ENCODE results near the gene RALB.
"Not testable (repeated sequence)": the region's sequence is repeated elsewhere in the genome, so short reads cannot be mapped to it uniquely, and the experiment has no call there.

RALB gene

DNA sequence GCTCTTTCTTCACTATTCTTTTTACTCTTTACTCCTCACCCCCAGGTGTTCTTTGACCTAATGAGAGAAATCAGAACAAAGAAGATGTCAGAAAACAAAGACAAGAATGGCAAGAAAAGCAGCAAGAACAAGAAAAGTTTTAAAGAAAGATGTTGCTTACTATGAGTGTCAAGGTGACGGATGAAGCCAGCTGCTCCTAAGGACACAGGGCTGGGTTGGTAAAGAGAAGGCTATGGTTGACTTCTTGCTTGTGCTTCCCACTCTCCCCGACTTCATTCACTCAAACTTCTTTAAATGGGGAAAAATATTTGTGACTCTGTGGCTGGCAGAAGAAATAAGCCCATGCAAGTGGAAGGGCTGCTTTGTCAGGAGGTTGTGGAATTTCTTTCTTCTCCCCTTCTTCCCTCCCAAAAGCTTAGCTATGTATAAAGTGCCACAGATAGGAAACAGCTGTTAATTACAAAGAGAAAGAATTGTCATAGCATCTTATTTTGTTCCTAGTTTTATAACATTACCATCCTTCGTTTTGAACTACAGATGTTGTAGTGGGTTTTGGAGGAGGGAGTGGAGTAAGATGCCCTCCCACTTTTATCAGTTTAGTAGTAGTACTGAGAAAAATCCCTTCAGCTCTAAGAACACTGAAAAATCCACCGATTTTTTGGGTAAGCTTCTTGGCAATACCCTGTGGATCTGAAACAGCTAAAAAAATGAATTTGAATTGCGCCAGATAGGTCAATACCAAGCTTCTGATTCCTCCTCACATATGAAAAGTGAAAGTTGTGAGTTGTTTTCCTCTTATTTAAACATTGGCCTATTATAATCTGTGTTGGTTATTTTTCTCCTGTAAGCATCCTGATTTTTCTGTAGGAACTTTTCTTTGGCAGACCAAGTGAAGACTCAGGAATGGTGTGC is 40.7 kb downstream of the RALB start:
- DNase-seq (ENCODE audit: low read depth), result no peak

DNA sequence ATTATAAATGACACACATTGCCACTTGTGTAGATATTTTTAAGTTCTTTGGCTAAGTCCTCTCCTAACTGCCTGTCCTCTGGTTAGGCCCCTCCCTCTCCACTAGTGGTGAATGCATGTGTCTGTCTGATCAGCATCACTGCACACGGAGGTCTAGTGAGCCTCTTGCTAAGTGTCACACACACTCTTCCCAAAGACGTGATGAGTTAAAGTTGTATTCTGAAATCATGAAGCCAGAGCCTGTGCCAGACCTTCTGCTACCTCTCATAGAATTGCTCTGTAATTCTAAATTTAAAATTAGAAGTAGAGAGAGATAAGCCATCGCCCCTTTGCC is 41.3 kb downstream of the RALB start:
- no peak for DNase-seq (ENCODE audit: low read depth)

DNA sequence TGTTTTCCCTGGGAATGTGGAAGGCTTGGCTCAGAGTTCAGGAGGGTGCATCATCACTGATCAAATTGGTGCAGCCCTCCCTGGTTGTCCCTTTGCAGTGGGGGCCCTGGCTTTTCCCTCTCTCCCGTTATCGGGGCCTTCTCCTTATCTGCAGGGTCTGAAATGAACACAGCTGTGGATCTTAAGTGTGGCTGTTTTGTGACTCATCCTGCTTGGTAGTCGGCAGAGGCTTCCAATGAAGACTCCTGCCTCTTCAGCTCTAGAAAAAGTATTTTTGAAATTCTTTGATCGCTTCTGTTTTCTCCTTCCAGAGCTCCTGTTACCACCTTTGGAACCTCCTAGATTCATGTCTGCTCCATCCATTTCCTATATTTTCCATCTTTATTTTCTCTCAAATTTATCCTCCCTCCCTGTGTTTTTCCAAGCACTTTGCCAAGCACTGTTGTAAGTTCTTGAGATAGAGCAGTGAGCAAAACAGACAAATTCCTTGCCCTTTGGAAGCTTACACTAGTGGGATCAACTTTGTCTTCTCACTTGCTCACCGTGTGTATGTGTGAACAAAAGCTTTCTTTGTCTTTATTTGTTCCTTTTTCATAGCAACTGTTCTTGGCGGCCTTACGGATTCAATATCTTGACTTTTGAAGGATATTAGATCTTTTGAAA is 45.7 kb downstream of the RALB start:
- peak; percentile 55 for DNase-seq (ENCODE audit: low read depth)

DNA sequence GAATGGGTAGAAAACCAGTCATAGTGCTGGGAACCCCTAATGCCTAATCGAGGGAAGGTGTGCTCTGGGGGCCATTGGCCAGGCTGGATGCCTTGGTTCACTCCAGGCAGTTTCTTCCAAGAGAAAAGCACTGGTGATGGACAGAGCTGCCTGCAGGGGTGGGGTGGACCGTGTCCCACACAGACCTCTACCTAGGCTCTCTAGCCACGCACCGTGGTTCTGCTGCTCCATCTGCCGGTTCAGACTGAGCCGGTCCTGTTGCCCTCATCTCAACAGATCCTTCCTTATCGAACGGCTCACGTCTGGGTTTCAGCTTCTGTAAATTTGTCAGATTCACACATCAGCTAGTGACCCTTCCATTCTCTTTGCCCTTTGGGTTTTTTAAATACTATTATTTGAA is 46.4 kb downstream of the RALB start:
- no peak for DNase-seq (ENCODE audit: low read depth)

DNA sequence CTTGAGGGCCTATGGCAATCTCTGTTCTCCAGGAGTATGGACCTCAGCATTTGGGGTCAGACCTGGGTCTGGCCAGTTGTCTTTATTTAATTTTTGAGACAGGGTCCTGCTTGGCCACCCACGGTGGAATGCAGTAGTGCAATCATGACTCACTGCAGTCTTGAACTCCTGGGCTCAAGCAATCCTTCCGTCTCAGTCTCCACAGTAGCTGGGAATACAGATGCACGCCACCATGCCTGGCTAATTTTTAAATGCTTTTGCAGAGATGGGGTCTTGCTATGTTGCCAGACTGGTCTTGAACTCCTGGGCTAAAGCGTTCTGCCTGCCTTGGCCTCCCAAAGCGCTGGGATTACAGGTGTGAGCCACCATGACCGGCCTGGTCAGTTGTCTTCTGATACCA is 46.9 kb downstream of the RALB start:
- DNase-seq (ENCODE audit: low read depth), result no peak

DNA sequence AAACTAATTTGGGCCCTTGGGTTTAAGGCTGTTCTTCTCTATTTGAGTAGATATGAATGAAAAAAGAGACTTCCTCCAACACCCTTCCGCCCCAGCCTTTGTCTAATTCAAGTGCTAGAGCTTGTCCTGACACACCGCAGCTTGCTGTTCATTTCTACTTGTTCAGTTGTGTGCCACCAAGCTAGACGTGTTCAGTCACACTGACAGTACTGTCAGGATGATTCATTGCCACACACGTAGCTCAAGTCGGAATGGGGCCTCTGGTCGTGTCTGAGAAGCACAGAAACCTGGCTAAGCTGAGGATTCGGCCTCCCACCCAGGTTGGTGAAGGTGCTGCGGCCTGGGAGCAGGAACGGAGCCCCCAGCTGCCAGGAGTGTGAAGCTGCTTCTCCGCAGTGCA is 47.7 kb downstream of the RALB start:
- no peak for DNase-seq (ENCODE audit: low read depth)

DNA sequence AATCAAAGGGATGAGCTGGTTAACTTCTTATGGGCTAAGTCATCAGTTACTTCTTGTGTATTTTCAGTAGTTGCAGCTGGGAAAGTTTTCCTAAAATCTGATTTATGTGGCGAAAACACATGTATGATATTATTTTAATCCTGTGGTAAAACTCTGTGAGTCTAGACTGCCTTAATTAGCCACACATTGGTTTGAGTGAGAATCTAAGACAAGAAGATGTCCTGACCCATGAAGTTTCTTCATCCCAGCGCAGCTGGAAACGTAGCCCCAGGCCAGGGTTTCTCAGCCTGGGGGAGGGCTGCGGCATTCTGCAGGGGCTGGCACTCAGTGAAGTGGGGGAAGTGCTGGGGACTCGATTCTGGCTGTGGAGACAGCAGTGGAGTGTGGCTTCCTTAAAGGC is 48.6 kb downstream of the RALB start:
- DNase-seq (ENCODE audit: low read depth), result no peak

DNA sequence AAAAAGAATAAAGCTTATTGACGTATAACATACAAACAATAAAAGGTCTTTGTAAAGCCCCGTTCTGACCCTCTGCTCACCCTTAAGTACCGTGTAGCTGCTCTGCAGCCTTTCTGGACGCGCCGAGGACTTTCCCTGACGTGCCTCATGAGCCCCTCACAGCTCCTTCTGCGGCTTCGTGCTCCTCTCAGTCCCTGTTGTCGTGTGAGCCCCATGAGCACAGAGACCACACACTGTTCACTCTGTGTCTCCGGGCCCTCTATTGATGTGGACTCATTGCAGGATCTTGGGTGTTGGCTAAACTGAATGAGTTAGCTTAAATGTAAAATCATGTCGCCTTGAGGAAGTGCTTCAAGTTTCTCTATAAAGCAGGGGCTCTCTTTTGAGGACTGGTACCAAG is 49.6 kb downstream of the RALB start:
- no peak for DNase-seq (ENCODE audit: low read depth)

DNA sequence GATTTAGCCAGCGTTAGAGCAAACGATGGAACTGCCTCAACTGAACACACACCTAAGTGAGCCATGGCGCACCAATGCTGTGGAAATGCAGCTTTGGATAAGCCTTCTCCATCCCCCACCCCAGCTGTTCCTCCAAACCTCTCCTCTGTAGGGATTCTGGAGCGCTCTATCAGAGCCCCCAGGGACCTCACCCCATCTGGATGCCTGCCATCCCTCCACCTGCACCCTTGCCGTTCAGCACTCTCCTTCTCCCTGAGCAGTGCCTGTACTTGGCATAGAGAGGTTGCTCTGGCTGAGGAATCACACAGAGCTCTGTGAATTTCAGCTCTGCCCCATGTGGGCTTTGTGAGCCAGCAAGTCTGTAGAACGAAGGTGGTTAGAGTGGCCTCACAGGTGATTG is 50.5 kb downstream of the RALB start:
- no peak for DNase-seq (ENCODE audit: low read depth)

DNA sequence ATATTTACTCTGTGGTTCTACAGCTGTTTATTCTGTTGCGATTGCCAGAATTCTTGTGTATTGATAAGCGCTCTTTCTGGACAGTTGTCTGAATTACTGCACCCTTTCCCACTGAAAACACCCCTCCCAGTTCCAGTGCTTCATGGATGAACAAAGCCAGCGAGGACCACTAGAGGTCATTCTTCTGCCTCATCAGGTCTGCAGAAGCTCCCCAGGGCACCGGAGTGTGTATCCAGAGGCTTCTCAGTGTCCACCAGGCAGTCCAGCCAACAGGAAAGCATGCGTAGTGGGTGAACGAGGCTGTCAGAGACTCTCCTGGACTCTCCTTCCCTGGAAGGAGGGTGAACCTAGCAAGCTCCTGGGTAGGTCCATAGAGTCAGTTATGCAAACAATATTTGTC is 52.6 kb downstream of the RALB start:
- DNase-seq (ENCODE audit: low read depth), result peak; percentile 44

DNA sequence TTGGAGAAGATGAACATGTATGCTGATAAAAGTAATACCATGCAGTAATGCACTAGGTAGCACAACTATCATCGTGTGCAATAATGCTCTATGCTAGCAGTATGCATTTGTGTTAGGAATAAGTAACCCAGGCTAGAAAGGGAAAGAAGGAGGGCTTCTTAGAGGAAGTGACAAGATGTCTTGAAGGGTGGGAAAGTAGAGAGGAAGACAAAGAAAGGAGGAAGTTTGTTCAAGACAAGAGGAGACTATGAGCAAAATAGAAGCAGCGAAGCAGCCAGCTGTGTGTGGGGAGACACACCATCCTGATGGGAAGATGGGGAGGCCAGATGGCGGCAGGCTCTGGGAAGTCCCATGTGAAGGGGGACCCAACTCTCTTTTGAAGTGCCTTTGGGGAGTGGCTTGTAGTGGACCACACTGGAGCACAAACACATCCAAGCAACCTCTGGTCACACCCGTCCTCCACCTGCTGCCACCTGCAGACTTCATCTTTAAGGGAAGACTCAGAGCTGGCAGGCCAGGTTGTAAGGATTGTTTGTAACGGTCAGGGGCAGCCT is 53.4 kb downstream of the RALB start:
- DNase-seq (ENCODE audit: low read depth), result no peak

DNA sequence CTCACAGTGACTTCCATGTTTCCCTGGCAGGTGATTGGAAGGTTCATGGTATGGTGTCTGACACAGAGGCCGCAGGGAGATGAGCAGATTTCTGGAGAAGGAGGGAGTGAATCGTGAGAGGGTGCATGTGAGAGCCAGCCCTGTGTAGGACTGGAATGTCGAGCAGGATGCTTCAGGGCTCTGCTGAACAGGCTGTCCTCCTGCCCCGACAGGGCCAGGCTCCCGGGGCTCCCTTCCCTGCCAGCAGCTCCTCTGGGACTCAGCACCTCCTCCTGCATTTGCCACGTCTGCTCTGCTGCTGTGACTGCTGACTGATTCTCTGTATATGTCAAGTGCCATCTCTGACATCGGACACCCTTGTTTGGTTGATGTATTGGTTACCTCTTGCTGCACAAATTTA is 54.8 kb downstream of the RALB start:
- DNase-seq (ENCODE audit: low read depth), result no peak

DNA sequence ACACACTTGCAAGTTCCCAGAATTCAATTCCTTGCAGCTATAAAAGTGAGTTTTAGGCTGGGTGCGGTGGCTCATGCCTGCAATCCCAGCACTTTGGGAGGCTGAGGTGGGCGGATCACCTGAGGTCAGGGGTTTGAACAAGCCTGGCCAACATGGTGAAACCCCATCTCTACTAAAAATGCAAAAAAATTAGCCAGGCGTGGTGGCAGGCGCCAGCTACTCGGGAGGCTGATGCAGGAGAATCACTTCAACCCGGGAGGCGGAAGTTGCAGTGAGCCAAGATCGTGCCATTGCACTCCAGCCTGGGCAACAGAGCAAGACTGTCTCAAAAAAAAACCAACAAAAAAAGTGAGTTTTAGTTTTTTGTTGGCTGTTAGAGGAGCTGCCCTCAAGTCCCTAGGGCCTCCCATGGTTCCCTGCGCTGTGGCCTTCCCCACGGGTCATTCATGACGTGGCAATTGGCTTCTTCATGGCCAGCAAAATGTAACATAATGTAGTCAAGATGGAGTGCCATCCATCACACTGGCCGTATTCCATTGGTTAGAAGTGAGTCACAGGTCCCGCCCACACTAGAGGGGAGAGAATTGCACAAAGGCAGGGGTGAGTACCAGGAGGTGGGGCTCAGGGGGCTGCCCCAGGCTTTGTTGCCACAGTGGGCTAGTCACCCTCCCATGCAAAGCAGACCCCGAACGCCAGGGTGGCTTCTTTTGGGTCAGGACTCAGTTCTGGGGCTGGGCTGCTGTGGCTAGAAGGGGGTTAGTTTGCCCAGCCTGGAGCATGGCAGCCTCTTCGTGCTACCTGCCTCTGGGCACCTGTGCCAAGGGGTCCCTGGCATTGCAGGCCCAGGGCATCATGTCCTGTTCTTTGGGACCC is 55.6 kb downstream of the RALB start:
- peak; percentile 20 for DNase-seq (ENCODE audit: low read depth)

DNA sequence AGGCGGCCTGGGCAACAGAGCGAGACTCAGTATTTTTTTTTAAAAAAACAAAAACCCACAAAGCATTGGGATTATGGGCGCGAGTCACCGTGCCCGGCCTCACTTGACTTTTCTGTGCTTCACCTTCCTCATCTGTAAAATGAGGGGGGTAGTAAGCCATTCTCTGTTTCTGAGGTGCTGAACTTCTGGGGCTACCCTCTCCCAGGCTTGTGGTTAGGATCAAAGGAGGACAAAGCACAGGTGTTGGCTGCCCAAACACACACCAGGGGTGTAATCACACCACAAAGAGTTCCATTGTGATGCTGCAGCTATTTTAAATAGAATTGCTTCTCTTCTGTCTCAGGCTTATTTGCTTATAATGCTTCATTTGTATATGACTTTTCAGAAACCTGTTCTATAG is 57.5 kb downstream of the RALB start:
- no peak for DNase-seq (ENCODE audit: low read depth)

DNA sequence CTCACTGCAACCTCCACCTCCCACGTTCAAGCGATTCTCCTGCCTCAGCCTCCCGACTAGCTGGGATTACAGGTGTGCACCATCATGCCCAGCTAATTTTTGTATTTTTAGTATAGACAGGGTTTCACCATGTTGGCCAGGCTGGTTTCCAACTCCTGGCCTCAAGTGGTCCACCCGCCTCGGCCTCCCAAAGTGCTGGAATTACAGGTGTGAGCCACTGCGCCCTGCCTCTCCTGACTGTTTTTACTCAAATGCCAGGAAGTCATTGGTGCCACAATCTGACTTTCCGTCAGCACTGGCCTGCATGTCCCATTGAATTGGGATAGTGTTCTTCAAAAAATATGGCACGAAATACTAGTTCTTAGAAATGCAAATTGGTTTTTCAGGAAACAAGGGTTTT is 58.2 kb downstream of the RALB start:
- DNase-seq (ENCODE audit: low read depth), result not testable (repeated sequence)

DNA sequence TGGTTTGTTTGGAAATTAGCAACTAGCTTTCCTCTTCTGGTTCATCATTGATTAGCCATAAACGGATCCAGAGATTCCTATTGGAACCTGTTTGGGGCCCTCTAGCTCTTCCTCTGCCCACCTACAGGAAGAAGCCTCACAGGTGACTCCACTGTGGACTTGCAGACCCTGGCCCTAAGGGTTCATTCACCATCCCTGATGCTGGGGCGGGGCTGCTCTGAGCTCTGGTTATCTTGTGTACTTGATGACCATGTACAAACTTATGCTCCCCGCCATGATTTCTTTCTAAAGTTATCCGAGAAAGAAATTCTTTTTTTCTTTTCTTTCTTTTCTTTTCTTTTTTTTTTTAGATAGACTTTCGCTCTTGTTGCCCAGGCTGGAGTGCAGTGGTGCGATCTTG is 59.4 kb downstream of the RALB start:
- no peak for DNase-seq (ENCODE audit: low read depth)

DNA sequence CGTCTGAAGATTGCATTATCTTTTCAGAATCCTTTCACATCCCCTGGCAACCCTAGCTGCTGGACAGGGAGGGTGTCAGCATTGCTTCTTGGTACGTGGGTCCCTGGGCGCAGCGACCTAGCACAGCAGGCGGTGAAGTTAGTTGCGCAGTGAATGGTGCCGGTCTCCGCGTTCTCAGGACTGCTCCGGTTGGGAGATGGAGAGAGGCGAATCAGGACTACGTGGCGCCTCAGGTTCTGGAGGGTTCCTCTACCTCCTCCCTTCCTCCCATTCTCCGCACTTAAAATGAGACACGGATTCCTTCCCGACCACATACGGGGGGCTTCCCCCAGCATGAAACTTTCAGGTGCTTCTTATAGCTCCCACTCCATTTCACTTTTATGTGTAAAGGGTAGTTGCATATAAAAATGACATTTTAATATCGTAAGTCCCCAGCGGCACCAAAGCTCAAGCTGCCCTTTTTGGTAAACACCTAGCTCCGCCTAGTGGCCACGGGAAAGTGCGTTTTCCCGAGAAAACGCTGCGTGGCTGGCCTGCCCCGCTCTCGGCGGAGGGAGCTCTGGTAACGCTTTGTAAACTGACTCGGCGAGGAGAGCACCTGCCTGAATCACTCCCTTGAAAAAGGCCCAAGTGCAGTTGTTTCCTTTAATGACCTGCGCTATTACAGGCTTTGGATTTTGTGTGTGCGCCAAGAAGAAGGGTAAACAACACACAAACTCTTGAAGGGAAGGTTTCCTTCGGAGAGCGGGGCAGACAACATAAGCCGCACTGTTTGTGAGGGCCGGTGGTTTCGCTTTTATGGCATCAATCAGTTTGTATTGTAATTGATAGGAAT is 60.4 kb downstream of the RALB start:
- DNase-seq (ENCODE audit: low read depth), result peak; percentile 84

DNA sequence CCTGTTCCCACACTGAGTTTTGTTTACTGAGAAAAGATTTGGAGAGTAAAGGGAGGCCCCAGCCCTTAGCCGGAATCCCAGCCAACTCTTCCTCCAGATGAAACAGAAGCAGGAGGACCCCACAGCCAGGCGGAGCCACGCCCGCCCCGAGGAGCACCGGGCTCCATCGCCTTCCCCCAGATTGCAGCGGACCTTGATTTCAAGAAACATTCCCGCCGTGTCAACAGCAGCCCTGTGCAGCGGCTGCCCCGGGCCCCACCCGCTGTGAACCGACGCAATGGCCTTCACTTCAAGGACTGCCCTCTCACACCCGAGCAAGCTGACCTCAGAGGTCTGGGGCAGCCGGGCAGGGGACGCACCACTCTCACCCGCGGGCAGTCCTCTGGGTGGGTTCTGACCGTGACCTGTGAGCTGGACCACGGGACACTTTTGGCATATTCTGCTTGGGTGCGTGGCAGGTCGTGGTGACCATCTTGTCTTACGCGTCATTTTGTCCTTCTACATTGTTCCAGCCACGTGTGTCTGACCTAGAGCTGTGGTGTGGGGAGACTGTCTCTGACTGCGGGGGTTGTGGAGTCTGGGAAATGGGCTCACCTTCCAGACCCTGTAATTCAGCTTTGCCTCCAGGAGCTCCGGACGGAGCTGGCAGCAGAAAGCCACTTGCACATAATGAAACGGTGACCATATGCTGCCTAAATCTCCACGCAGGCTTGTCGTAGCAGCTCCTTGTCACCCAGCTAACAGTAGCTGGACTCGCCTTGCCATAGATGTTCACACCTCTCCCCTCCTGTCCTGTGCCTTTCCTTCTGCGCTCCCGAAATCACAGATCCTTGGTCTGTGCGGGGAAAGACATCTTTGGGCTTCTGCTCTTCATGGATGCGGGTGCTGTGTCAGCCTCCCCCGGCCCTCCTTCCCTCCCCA is 61.3 kb downstream of the RALB start:
- no peak for DNase-seq (ENCODE audit: low read depth)

DNA sequence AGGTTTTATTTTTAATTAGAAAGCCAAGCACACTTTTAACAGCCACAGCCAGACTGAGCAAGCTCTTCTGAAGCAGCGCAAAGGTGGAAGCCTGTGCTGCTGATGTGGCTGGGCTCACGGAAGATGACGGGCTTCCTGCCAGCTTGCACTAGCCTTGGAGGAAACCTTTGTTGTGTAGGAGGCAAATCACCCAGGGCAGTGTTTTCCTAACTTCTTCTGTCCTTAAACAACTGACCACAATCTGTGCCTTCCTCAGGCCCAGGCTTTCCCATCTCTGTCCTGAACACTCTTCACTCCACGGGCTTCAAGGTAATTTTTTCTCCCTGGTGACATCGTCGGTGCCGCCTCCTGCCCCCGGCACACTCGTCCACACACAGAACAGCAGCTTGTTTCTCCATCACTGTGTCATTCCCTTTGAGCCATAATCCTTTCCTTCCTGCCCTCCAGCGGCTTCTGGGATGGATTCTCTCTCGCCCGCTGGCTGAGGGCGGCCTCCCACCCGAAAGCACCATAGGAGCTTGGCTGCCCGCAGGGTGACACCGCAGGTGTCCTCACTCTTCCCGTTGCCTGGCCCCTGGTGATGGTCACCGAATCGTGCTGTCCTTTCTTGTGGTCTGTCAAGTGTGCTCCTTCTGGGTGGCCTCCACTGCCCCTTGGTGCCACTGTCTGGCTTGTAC is 62.2 kb downstream of the RALB start:
- DNase-seq (ENCODE audit: low read depth), result no peak
